ENCODE results near the gene ENTPD8.

Gene ENTPD8

DNA sequence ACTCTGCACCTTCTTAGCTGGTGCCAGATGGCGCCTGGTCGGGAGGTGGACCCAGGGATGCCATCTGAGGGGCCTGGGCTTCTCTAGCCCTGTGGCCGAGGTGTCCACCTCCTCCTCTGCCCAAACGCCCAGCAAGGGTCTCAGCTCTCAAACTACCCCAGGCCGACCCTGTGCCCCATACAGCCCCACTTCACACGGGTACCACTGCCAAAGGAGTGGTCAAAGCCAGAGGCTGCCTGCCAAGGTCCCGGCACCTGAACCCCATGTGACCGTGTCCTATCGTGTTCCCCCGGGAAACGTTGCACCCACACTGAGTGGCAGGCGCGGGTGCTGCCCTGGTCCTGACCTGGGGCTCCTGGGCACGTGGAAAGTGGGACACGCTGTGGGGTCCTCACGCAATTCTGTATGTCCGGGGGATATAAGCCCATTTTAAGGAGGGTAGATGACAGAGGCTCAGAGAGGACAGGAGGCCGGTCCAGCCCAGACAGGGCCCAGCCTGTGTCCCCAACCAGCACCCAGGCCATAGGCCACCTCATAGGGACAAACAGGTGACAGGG is 1.9 kb downstream of the ENTPD8 start:
- TF ChIP-seq, protein P1, sequence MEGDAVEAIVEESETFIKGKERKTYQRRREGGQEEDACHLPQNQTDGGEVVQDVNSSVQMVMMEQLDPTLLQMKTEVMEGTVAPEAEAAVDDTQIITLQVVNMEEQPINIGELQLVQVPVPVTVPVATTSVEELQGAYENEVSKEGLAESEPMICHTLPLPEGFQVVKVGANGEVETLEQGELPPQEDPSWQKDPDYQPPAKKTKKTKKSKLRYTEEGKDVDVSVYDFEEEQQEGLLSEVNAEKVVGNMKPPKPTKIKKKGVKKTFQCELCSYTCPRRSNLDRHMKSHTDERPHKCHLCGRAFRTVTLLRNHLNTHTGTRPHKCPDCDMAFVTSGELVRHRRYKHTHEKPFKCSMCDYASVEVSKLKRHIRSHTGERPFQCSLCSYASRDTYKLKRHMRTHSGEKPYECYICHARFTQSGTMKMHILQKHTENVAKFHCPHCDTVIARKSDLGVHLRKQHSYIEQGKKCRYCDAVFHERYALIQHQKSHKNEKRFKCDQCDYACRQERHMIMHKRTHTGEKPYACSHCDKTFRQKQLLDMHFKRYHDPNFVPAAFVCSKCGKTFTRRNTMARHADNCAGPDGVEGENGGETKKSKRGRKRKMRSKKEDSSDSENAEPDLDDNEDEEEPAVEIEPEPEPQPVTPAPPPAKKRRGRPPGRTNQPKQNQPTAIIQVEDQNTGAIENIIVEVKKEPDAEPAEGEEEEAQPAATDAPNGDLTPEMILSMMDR (IDR thresholded peaks at IDR 0.05; ENCODE audit: insufficient read depth, low read depth, low read length, missing control alignments), result no peak
- no peak overlapping the region for H3K4me3 ChIP-seq (ENCODE audit: low read length)
- no peak for DNase-seq (ENCODE audit: low read depth)

- no peak for DNase-seq (ENCODE audit: low read depth)
- TF ChIP-seq, protein P1 (IDR thresholded peaks at IDR 0.05; ENCODE audit: insufficient read depth, low read depth, low read length, missing control alignments), result no peak
- no peak overlapping the region for H3K4me3 ChIP-seq (ENCODE audit: low read length)
These were observed 2.5 kb downstream of the ENTPD8 start for GRCh38 chr9:137438591-137439157.

GRCh38 chr9:137437691-137438590 is 3.2 kb downstream of the ENTPD8 start:
- TF ChIP-seq, protein P1 (IDR thresholded peaks at IDR 0.05; ENCODE audit: insufficient read depth, low read depth, low read length, missing control alignments), result no peak
- H3K4me3 ChIP-seq (ENCODE audit: low read length), result no peak overlapping the region
- no peak for DNase-seq (ENCODE audit: low read depth)

- H3K4me3 ChIP-seq (ENCODE audit: low read length), result no peak overlapping the region
- no peak for DNase-seq (ENCODE audit: low read depth)
- TF ChIP-seq, protein P1 (IDR thresholded peaks at IDR 0.05; ENCODE audit: insufficient read depth, low read depth, low read length, missing control alignments), result no peak
These were observed 4.2 kb downstream of the ENTPD8 start for GRCh38 chr9:137436761-137437600.

- TF ChIP-seq, protein P1 (IDR thresholded peaks at IDR 0.05; ENCODE audit: insufficient read depth, low read depth, low read length, missing control alignments), result no peak
- no peak overlapping the region for H3K4me3 ChIP-seq (ENCODE audit: low read length)
- DNase-seq (ENCODE audit: low read depth), result peak; percentile 70
These were observed 5.0 kb downstream of the ENTPD8 start for GRCh38 chr9:137435980-137436760.

DNA sequence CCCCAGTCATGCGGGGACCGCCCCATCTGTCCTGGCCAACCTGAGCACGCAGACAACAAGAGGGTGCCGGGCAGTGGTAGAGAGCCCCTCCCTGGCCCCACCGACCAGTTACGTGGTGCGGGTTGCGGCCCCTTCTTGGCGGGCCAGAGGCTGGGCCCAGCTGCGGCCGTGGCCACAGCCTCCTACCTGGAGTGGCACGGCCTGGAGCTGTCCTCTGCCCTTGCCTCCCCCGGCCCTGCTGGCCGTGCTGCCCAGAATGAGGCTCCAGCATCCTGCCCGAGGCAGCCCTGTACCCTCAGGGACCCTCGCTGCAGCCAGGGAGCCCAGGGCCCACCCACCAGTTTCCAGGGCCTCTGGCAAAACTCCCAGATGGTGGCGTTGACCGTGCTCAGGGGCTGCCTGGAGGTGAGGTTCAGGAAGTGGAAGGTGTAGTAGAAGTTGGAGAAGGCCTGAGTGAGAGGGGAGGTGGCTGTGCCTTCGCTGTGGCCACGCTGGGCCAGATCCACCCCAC is 5.7 kb downstream of the ENTPD8 start:
- DNase-seq (ENCODE audit: low read depth), result no peak
- no peak overlapping the region for H3K4me3 ChIP-seq (ENCODE audit: low read length)
- TF ChIP-seq, protein P1 (IDR thresholded peaks at IDR 0.05; ENCODE audit: insufficient read depth, low read depth, low read length, missing control alignments), result no peak
